Measurements from ENCODE around the gene CDK3.

CDK3 gene

GRCh38 chr17:75998327-75998795 is 2.3 kb upstream of the CDK3 start:
- TF ChIP-seq TAF1 (IDR thresholded peaks at IDR 0.05; ENCODE audit: borderline replicate concordance, insufficient read depth, low read length) (no peak), REST (IDR thresholded peaks at IDR 0.05; ENCODE audit: insufficient read depth in 1 of 2, low read depth in 2 of 2, low read length in 2 of 2) (no peak), FOXP2 (optimal IDR thresholded peaks at IDR 0.05; ENCODE audit: borderline replicate concordance, extremely low read depth, extremely low read length, insufficient read depth) (no peak), SIN3A (IDR thresholded peaks at IDR 0.05; ENCODE audit: borderline replicate concordance, insufficient read depth, low read length) (no peak), POLR2AphosphoS5 (IDR thresholded peaks at IDR 0.05; ENCODE audit: low read depth, low read length) (no peak)

- TF ChIP-seq REST (IDR thresholded peaks at IDR 0.05; ENCODE audit: insufficient read depth in 1 of 2, low read depth in 2 of 2, low read length in 2 of 2) (no peak), POLR2AphosphoS5 (IDR thresholded peaks at IDR 0.05; ENCODE audit: low read depth, low read length) (no peak)
These were observed 470 bp upstream of the CDK3 start for GRCh38 chr17:76000016-76000754.

- TF ChIP-seq TAF1 (IDR thresholded peaks at IDR 0.05; ENCODE audit: borderline replicate concordance, insufficient read depth, low read length) (no peak), SIN3A (IDR thresholded peaks at IDR 0.05; ENCODE audit: borderline replicate concordance, insufficient read depth, low read length) (no peak), FOXP2 (optimal IDR thresholded peaks at IDR 0.05; ENCODE audit: borderline replicate concordance, extremely low read depth, extremely low read length, insufficient read depth) (no peak), REST (IDR thresholded peaks at IDR 0.05; ENCODE audit: insufficient read depth in 1 of 2, low read depth in 2 of 2, low read length in 2 of 2) (no peak), POLR2AphosphoS5 (IDR thresholded peaks at IDR 0.05; ENCODE audit: low read depth, low read length) (no peak)
These were observed 1.4 kb downstream of the CDK3 start for GRCh38 chr17:76002100-76002499.

GRCh38 chr17:76003915-76004314 is 3.3 kb downstream of the CDK3 start:
- TF ChIP-seq SIN3A (IDR thresholded peaks at IDR 0.05; ENCODE audit: borderline replicate concordance, insufficient read depth, low read length) (no peak), TAF1 (IDR thresholded peaks at IDR 0.05; ENCODE audit: borderline replicate concordance, insufficient read depth, low read length) (no peak), POLR2AphosphoS5 (IDR thresholded peaks at IDR 0.05; ENCODE audit: low read depth, low read length) (no peak), REST (IDR thresholded peaks at IDR 0.05; ENCODE audit: insufficient read depth in 1 of 2, low read depth in 2 of 2, low read length in 2 of 2) (no peak), FOXP2 (optimal IDR thresholded peaks at IDR 0.05; ENCODE audit: borderline replicate concordance, extremely low read depth, extremely low read length, insufficient read depth) (no peak)

Data from PFSK-1 (cell line).